Transverse colon (tissue), 4 donors: ENCODE results near the gene C1QB. TPM values are rescaled to one million over a fixed set of nuclear protein-coding genes. Genes with fewer than 3 reads are reported as not detected.

ENCODE experiments used
- DNase-seq: peaks from one replicate; pipeline ENCODE4 v3.0.0-alpha.2; 2019
- H3K27ac ChIP-seq, 4 donors: fragments of 200-600 bp; sonication (generic); 2 replicates each; pipeline ENCODE4 v1.5.1; 2016 to 2018; ENCODE audit warnings: inconsistent platforms in 4 of 4
- H3K27me3 ChIP-seq: fragments of 200-600 bp; sonication (generic); 2 replicates; pipeline ENCODE4 v1.5.1; 2017; ENCODE audit warnings: inconsistent platforms
- H3K36me3 ChIP-seq, 4 donors: fragments of 200-600 bp; sonication (generic); 2 replicates each; pipeline ENCODE4 v1.5.1; 2017 to 2019; ENCODE audit warnings: inconsistent platforms in 4 of 4
- H3K4me1 ChIP-seq, 4 donors: fragments of 200-600 bp; sonication (generic); 2 replicates each; pipeline ENCODE4 v1.5.1; 2017 to 2020; ENCODE audit warnings: inconsistent platforms in 4 of 4
- H3K4me3 ChIP-seq, 4 donors: fragments of 200-600 bp; sonication (generic); 1 replicate in 1 of 4; 2 replicates in 3 of 4; pipeline versions ENCODE4 v1.5.1 to v1.6.1; 2017 to 2019; ENCODE audit warnings: inconsistent platforms in 4 of 4
- H3K9me3 ChIP-seq, 2 donors: fragments of 200-600 bp; sonication (generic); 2 replicates each; pipeline ENCODE4 v1.5.1; 2017 to 2019; ENCODE audit warnings: inconsistent platforms in 2 of 2
- EP300 ChIP-seq: sonication (generic); formaldehyde crosslinking; IDR thresholded peaks from one replicate; pipeline ENCODE4 v1.6.1; 2017; ENCODE audit warnings: antibody characterized with exemption, low read depth
- POLR2A ChIP-seq: fragments of 450-650 bp; IDR thresholded peaks from one replicate; pipeline ENCODE4 v1.6.1; 2016; ENCODE audit warnings: antibody characterized with exemption, mild to moderate bottlenecking, moderate library complexity
- POLR2AphosphoS5 ChIP-seq, 3 donors: sonication (generic); formaldehyde crosslinking; IDR thresholded peaks; one replicate each; pipeline ENCODE4 v1.6.1; 2016; ENCODE audit warnings: antibody characterized with exemption in 3 of 3
- WGBS, 2 donors: methylation state at CpG; one replicate each; pipeline ENCODE4 v1.1.5; 2018; ENCODE audit warnings: low coverage in 1 of 2; 5-methylcytosine and 5-hydroxymethylcytosine counted together
- in situ Hi-C, 4 donors: fragments of 200-750 bp; cut with MboI; loops; one replicate each; pipeline versions ENCODE4 v1.15.0 to v1.15.1; 2017; ENCODE audit warnings: low sequenced_read_pairs in 3 of 4, low pct_ligation_motif_present in 1 of 4, low pct_unique_long_range_greater_than_20kb in 1 of 4
- intact Hi-C: fragments of 100-400 bp; cut with DNase I; formaldehyde crosslinking; loops from one replicate; pipeline ENCODE4 v1.15.1; 2023; ENCODE audit warnings: low total_unique reads
- total RNA-seq, 4 donors: library from RNA; depleted of rRNA; stranded (reverse); fragments of >200 nt; gene quantifications; one replicate each; pipeline ENCODE4 v1.1.0, GENCODE V29; 2016
- TF ChIP-seq, protein P1 (sequence below), 5 experiments: fragments of 200-600 bp in 3 of 5; fragments of 450-650 bp in 2 of 5; sonication (generic) in 3 of 5; IDR thresholded peaks; 1 replicate in 2 of 5; 2 replicates in 3 of 5; pipeline ENCODE4 v1.5.1; 2016 to 2017; ENCODE audit warnings: antibody characterized with exemption in 5 of 5, inconsistent platforms in 3 of 5, mild to moderate bottlenecking in 2 of 5, moderate library complexity in 1 of 5

C1QB gene
- total RNA-seq, 4 donors from 2014 or later: 62.9 to 163 (median 118) TPM

DNA sequence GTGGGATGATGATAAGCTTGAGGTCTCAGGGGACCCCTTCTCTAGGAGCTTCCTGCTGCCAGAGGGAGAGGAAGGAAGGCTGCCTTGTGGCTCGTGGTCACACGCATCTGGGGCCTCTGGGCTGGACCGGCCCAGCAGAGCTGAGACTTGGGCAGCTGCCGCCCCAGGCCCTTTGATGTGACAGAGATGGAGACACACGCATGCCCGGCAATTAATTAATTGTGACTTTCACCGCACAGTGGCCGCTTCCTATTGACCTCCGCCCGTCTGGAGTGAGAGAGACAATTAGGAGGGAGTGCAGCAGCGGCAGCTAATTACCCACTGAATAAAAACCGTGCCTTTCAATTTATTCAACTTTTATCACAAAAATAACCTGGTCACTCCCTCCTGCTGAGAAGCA is 33.2 kb upstream of the C1QB start:
- peaks cover 84% of the 10 kb centered on the region for H3K27me3 ChIP-seq
- no peaks in the 10 kb centered on the region for H3K36me3 ChIP-seq
- H3K4me1 ChIP-seq: no peaks in the 10 kb centered on the region
- 60 to 64% methylated on average over 2 to 12 of the region's 12 CpGs for WGBS, 2 donors
- H3K9me3 ChIP-seq: no peaks in the 10 kb centered on the region
- intact Hi-C loops: no loop called here
- no peak for DNase-seq
- no peak overlapping the region for H3K27ac ChIP-seq
- TF ChIP-seq EP300: no peak
- TF ChIP-seq, protein P1, sequence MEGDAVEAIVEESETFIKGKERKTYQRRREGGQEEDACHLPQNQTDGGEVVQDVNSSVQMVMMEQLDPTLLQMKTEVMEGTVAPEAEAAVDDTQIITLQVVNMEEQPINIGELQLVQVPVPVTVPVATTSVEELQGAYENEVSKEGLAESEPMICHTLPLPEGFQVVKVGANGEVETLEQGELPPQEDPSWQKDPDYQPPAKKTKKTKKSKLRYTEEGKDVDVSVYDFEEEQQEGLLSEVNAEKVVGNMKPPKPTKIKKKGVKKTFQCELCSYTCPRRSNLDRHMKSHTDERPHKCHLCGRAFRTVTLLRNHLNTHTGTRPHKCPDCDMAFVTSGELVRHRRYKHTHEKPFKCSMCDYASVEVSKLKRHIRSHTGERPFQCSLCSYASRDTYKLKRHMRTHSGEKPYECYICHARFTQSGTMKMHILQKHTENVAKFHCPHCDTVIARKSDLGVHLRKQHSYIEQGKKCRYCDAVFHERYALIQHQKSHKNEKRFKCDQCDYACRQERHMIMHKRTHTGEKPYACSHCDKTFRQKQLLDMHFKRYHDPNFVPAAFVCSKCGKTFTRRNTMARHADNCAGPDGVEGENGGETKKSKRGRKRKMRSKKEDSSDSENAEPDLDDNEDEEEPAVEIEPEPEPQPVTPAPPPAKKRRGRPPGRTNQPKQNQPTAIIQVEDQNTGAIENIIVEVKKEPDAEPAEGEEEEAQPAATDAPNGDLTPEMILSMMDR (IDR thresholded peaks at IDR 0.05): no peak
- TF ChIP-seq POLR2A: no peak
- TF ChIP-seq POLR2AphosphoS5 (IDR thresholded peaks at IDR 0.05): no peak
- H3K4me3 ChIP-seq: no peak overlapping the region
- in situ Hi-C loops: no loop called here

DNA sequence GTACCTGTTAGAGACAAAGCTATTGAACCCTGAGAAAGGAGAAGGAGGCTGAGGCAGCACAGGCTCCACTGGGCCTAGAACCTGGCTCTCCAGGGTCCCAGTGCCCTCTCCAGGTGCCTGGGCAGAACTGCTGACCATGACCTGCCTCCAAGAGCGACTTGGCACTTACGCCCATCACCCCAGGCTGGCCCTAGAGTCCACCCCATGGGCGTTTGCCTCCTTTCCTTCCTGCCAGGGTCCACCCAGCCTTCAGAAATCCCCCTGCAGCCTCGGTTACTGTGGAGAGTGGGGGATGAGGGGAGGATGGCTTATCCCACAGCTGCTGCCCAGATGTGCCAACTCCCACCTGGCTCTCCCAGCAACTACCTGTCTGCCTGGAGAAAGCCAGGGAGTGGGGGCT is 31.3 kb upstream of the C1QB start:
- H3K4me3 ChIP-seq: no peak overlapping the region
- intact Hi-C loops (no loop called here), in situ Hi-C loops (no loop called here)
- H3K36me3 ChIP-seq: no peaks in the 10 kb centered on the region
- 39% methylated on average over 4 of the region's 4 CpGs; no CpG with 5 or more reads in 1 of the 2 donors for WGBS, 2 donors
- no peak for DNase-seq
- peaks cover 86% of the 10 kb centered on the region for H3K27me3 ChIP-seq
- no peak for TF ChIP-seq EP300
- no peak for TF ChIP-seq POLR2AphosphoS5 (IDR thresholded peaks at IDR 0.05)
- no peak for TF ChIP-seq POLR2A
- TF ChIP-seq, protein P1 (IDR thresholded peaks at IDR 0.05): no peak
- no peaks in the 10 kb centered on the region for H3K9me3 ChIP-seq
- no peaks in the 10 kb centered on the region for H3K4me1 ChIP-seq
- no peak overlapping the region for H3K27ac ChIP-seq

DNA sequence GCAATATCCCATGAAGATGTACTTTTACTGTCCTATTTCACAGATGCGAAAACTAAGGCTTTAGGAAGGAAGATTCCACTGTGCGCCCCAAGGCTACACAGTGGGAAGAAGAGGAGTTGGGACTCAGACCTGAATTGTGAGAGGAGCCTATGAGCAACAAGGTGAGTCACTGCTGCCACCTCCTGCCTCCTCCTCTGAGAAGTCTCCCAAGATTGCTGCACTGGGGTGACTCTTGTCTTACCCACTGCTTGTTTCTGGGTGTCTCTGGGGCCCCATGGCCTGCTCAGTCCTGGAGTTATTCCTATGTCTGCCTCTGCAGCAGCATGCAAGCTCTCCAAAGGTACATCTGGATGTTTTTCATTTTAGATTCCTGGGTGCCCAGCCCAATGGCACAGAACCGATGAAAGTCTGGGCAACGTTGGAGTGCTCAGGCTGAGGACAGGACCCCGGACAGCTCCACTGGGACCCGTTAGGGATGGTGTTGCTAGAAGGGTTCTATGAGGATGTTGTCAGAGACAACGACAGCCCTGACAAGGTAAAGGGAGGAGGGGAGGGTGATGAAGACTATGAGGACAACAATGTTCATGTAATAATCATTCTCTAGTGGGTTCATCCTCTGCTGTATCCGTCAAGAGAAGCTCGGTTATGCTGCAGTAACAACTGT is 27.6 kb upstream of the C1QB start:
- in situ Hi-C loops: loop anchor here in 2 of 4 donors (25.0 kb wide), 1 partner anchor 488 kb away; the partner anchor contains the start of gene WNT4 (in 2 of the 2)
- peaks cover 78% of the 10 kb centered on the region for H3K27me3 ChIP-seq

More for the DNA sequence above, 27.6 kb upstream of the C1QB start:
- Histone ChIP-seq H3K36me3 (no peaks in the 10 kb centered on the region), H3K27ac (no peak overlapping the region), H3K4me3 (no peak overlapping the region), H3K9me3 (no peaks in the 10 kb centered on the region), H3K4me1 (no peaks in the 10 kb centered on the region)
- intact Hi-C loops: no loop called here
- DNase-seq: no peak
- TF ChIP-seq POLR2A: no peak
- no peak for TF ChIP-seq POLR2AphosphoS5 (IDR thresholded peaks at IDR 0.05)
- TF ChIP-seq EP300: no peak
- TF ChIP-seq, protein P1 (IDR thresholded peaks at IDR 0.05): no peak
- WGBS, 2 donors: 45 to 80% methylated on average over 2 to 9 of the region's 9 CpGs
